GM19193 (cell line): ENCODE measurements around the gene LSM10.

Source experiments
- POLR2A ChIP-seq: IDR thresholded peaks from 4 replicates; pipeline ENCODE4 v1.6.1; 2011; ENCODE audit not compliant: insufficient read depth, insufficient read length; ENCODE audit errors: extremely low read depth

LSM10 gene

DNA sequence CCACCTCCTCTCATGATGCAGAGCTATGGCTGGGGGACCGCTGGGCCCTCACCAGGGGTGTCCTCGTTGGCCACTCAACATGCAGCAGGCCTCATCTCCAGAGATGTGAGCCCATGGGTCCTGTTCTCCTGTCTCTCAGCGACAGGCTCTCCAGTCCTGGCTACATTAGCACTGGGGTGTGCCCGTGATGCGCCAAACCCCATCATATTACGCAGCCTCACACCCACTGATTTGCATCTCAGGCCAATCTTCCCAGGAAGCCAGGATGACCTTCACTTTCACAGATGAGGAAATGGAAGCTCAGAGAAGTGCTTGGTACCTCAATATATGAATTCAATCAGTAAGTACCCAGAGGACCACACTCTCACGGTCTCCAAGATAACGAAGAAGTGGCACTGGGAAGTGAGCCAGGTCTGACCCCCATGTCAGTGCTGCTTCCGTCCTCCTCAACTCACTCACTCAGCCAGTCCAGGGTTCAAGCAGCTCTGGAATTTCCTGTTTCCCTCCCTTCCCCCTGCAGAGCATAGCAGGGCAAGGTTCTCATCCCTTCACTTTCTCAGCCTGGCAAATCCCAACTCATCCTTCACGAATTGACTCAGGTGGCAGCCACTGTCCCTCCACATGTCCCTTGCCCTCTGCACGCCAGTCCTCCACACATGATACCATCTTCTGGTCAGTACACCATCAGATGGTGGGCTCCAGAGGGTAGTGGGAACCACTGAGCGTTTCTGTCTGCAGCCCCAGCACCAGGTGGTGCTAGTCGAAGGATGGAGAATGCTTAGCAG, 45.4 kb downstream of the LSM10 start:
- no peak for TF ChIP-seq POLR2A

GRCh38 chr1:36351227-36351977, 46.3 kb downstream of the LSM10 start:
- TF ChIP-seq POLR2A = no peak

- TF ChIP-seq POLR2A = no peak
Observed at GRCh38 chr1:36350659-36351226, 47.0 kb downstream of the LSM10 start.

GRCh38 chr1:36349839-36350238, 47.9 kb downstream of the LSM10 start:
- TF ChIP-seq POLR2A = no peak

DNA sequence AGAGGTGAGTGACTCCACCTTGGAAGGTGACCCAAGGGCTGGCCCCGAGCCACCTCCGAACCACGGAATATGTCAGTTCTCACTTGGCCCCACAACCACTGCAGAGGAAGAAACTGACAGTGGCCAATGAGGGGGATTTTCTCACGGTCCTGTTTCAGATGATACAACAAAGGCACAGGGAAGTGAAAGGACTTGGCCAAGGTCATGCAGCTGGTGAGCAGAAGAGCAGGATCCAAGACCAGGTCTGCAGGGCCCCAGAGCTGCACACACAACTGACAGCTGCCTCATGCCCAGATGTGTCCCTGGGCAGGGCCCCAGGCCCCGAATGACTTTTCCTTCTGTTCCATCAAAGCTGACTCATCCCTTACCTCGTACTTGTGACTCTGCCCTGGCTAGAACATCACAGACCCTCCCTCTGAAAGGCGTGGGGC, 48.5 kb downstream of the LSM10 start:
- no peak for TF ChIP-seq POLR2A

GRCh38 chr1:36346741-36347370, 50.9 kb downstream of the LSM10 start:
- no peak for TF ChIP-seq POLR2A

- no peak for TF ChIP-seq POLR2A
Observed at GRCh38 chr1:36345353-36345752, 52.4 kb downstream of the LSM10 start.

DNA sequence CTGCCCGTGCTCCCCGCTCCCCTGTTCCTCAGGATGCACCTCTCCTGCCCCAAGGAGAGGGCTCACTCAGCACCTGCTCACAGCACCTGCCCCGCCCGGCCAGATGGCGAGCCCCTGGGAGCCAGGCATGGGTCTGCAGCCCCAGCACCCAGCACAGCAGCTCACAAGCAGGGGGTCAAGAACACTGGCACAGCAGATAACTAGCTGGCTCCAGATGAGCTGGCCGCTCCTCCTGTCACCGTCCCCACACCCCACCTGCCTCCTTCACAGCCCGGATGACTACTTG, 53.4 kb downstream of the LSM10 start:
- no peak for TF ChIP-seq POLR2A

- TF ChIP-seq POLR2A = no peak
Observed at GRCh38 chr1:36343651-36344394, 53.9 kb downstream of the LSM10 start.
